H9 (cell line): ENCODE measurements around the gene ALPI. TPM values are rescaled to one million over a fixed set of nuclear protein-coding genes. Genes with fewer than 3 reads are reported as not detected.

Experiments
- DNase-seq: peaks from one replicate; pipeline ENCODE4 v3.0.0-alpha.2; 2017
- H2AFZ ChIP-seq: one replicate; pipeline ENCODE4 v1.6.1; 2013; ENCODE audit warnings: mild to moderate bottlenecking, low read length, control low read depth, moderate library complexity
- H2AK5ac ChIP-seq: 2 replicates; pipeline ENCODE4 v1.6.1; 2013; ENCODE audit warnings: low read length, control low read depth, mixed read lengths; ENCODE audit not compliant: insufficient read length
- H2BK120ac ChIP-seq: one replicate; pipeline ENCODE4 v1.6.1; 2013; ENCODE audit warnings: low read depth, mild to moderate bottlenecking, low read length, control low read depth, inconsistent platforms; ENCODE audit not compliant: poor library complexity, severe bottlenecking
- H2BK12ac ChIP-seq: 2 replicates; pipeline ENCODE4 v1.6.1; 2013; ENCODE audit warnings: low read length, control low read depth, mixed read lengths, low read depth; ENCODE audit not compliant: insufficient read length
- H2BK15ac ChIP-seq: 2 replicates; pipeline ENCODE4 v1.6.1; 2013; ENCODE audit warnings: low read depth, low read length, control low read depth
- H2BK20ac ChIP-seq: one replicate; pipeline ENCODE4 v1.6.1; 2013; ENCODE audit warnings: low read depth, mild to moderate bottlenecking, low read length, control low read depth, inconsistent platforms; ENCODE audit not compliant: poor library complexity, severe bottlenecking
- H2BK5ac ChIP-seq: 2 replicates; pipeline ENCODE4 v1.6.1; 2013; ENCODE audit warnings: low read length, control low read depth, mixed read lengths; ENCODE audit not compliant: insufficient read length
- H3K14ac ChIP-seq: 2 replicates; pipeline ENCODE4 v1.6.1; 2013; ENCODE audit warnings: low read length, control low read depth; ENCODE audit not compliant: insufficient read depth
- H3K18ac ChIP-seq: 2 replicates; pipeline ENCODE4 v1.6.1; 2013; ENCODE audit warnings: low read depth, mild to moderate bottlenecking, mixed read lengths, low read length, control low read depth; ENCODE audit not compliant: insufficient read length
- H3K23ac ChIP-seq: 2 replicates; pipeline ENCODE4 v1.6.1; 2013; ENCODE audit warnings: low read length, control low read depth, mixed read lengths, low read depth; ENCODE audit not compliant: insufficient read length
- H3K23me2 ChIP-seq: 2 replicates; pipeline ENCODE4 v1.6.1; 2013; ENCODE audit warnings: low read depth, mild to moderate bottlenecking, mixed read lengths, low read length, control low read depth; ENCODE audit not compliant: insufficient read length, poor library complexity, severe bottlenecking
- H3K27ac ChIP-seq: 2 replicates; pipeline ENCODE4 v1.5.1; 2013; ENCODE audit warnings: low read length, control low read depth, mixed read lengths, low read depth; ENCODE audit not compliant: insufficient read length
- H3K27me3 ChIP-seq: 2 replicates; pipeline ENCODE4 v1.6.1; 2013; ENCODE audit warnings: low read length, control low read depth, inconsistent platforms; ENCODE audit not compliant: insufficient read depth
- H3K4ac ChIP-seq: 2 replicates; pipeline ENCODE4 v1.6.1; 2013; ENCODE audit warnings: low read depth, mild to moderate bottlenecking, control low read depth, inconsistent platforms, low read length, moderate library complexity
- H3K4me1 ChIP-seq: 2 replicates; pipeline ENCODE4 v1.6.1; 2013; ENCODE audit warnings: low read length, control low read depth, inconsistent platforms; ENCODE audit not compliant: insufficient read depth
- H3K4me2 ChIP-seq: 2 replicates; pipeline ENCODE4 v1.6.1; 2013; ENCODE audit warnings: low read length, control low read depth, mixed read lengths; ENCODE audit not compliant: insufficient read length, insufficient read depth
- H3K56ac ChIP-seq: 2 replicates; pipeline ENCODE4 v1.6.1; 2013; ENCODE audit warnings: low read depth, mild to moderate bottlenecking, mixed read lengths, low read length, control low read depth; ENCODE audit not compliant: insufficient read length
- H3K79me1 ChIP-seq: 2 replicates; pipeline ENCODE4 v1.6.1; 2013; ENCODE audit warnings: low read depth, mild to moderate bottlenecking, moderate library complexity, low read length, control low read depth, inconsistent platforms; ENCODE audit not compliant: insufficient read depth, poor library complexity, severe bottlenecking
- H3K79me2 ChIP-seq: 2 replicates; pipeline ENCODE4 v1.6.1; 2013; ENCODE audit warnings: low read length, control low read depth, inconsistent platforms; ENCODE audit not compliant: insufficient read depth
- H3K9ac ChIP-seq: 2 replicates; pipeline ENCODE4 v1.6.1; 2013; ENCODE audit warnings: low read length, control low read depth, mixed read lengths; ENCODE audit not compliant: insufficient read length; ENCODE audit errors: extremely low read depth
- H3K9me3 ChIP-seq: one replicate; pipeline ENCODE4 v1.6.1; 2013; ENCODE audit warnings: low read depth, low read length, inconsistent platforms; ENCODE audit not compliant: control insufficient read depth
- H3T11ph ChIP-seq: one replicate; pipeline ENCODE4 v1.6.1; 2013; ENCODE audit warnings: mild to moderate bottlenecking, low read length, control low read depth, inconsistent platforms
- H4K20me1 ChIP-seq: one replicate; pipeline ENCODE4 v1.6.1; 2013; ENCODE audit not compliant: control insufficient read depth, insufficient read length, insufficient read depth
- H4K5ac ChIP-seq: 2 replicates; pipeline ENCODE4 v1.6.1; 2013; ENCODE audit warnings: low read depth, mild to moderate bottlenecking, mixed read lengths, low read length, control low read depth; ENCODE audit not compliant: insufficient read length
- H4K8ac ChIP-seq: replicated peaks from 2 replicates; pipeline ENCODE4 v1.6.1; 2013; ENCODE audit warnings: low read length, control low read depth, mixed read lengths, low read depth; ENCODE audit not compliant: insufficient read length
- H4K91ac ChIP-seq: 2 replicates; pipeline ENCODE4 v1.6.1; 2013; ENCODE audit warnings: low read depth, mild to moderate bottlenecking, moderate library complexity, mixed read lengths, low read length, control low read depth; ENCODE audit not compliant: insufficient read length
- H3K27ac Mint-ChIP-seq, 3 experiments: 2 replicates in 2 of 3; 3 replicates in 1 of 3; pipeline ENCODE4 v1.8.0; 2020 to 2021; ENCODE audit warnings: mixed read lengths in 3 of 3, mild to moderate bottlenecking in 1 of 3, moderate library complexity in 1 of 3
- H3K27me3 Mint-ChIP-seq: 2 replicates; pipeline ENCODE4 v1.8.0; 2021; ENCODE audit warnings: low read depth, mild to moderate bottlenecking, moderate library complexity, mixed read lengths
- H3K36me3 Mint-ChIP-seq, 3 experiments: 2 replicates in 2 of 3; 3 replicates in 1 of 3; pipeline ENCODE4 v1.8.0; 2020 to 2021; ENCODE audit warnings: low read depth in 3 of 3, mixed read lengths in 3 of 3; ENCODE audit not compliant: insufficient read depth in 1 of 3
- H3K4me1 Mint-ChIP-seq, 2 experiments: 2 replicates each; pipeline ENCODE4 v1.8.0; 2020; ENCODE audit warnings: mixed read lengths in 2 of 2
- H3K4me3 Mint-ChIP-seq, 2 experiments: 2 replicates in 1 of 2; 3 replicates in 1 of 2; pipeline ENCODE4 v1.8.0; 2020 to 2021; ENCODE audit warnings: mild to moderate bottlenecking in 2 of 2, mixed read lengths in 2 of 2, moderate library complexity in 1 of 2
- H3K9me3 Mint-ChIP-seq, 2 experiments: 2 replicates in 1 of 2; 3 replicates in 1 of 2; pipeline ENCODE4 v1.8.0; 2020; ENCODE audit warnings: mild to moderate bottlenecking in 2 of 2, mixed read lengths in 2 of 2, moderate library complexity in 1 of 2
- CTCF ChIP-seq: fragments of 200-600 bp; sonication (generic); conservative IDR thresholded peaks from 3 replicates; pipeline ENCODE4 v1.8.0; 2021; ENCODE audit warnings: antibody characterized with exemption, mild to moderate bottlenecking
- WGBS: extraction: QIAGEN DNeasy Blood & Tissue Kit; methylation state at CpG from one replicate; pipeline ENCODE4 v1.1.7; 2013; ENCODE audit warnings: missing lambda C conversion rate, low lambda C conversion rate, mixed read lengths; ENCODE audit not compliant: insufficient read length; ENCODE audit errors: extremely low coverage; 5-methylcytosine and 5-hydroxymethylcytosine counted together
- total RNA-seq: library from RNA; stranded (reverse); gene quantifications from 2 replicates; pipeline ENCODE4 v1.2.1, GENCODE V29; 2021

ALPI gene
- total RNA-seq, 1 experiment from 2014 or later, result not detected

DNA sequence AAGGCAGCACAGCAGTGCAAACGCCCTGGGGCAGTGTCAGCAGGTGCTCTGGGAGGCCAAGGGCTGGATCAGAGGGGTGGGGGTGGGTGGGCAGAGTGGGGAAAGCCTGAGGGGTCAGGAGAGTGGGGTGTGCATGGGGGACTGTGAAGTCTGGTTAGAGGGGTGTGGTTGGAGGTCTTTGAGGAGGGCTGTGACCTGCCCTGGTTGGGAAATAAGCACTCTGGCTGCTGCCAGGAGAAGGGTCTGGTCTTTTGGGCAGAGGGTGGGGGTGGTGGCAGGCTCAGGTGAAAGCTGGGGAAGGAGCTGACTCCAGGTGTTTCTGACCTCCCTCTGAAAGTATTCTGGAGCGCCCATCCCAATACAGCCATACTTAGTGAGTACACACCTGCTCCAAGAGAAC is 4.2 kb downstream of the ALPI start:
- H3K56ac ChIP-seq, result no peak overlapping the region
- no peaks in the 10 kb centered on the region for H3K4me1 ChIP-seq
- H3K79me1 ChIP-seq, result no peaks in the 10 kb centered on the region
- no peak overlapping the region for H2AK5ac ChIP-seq
- DNase-seq, result peak; percentile 15
- no peaks in the 10 kb centered on the region for H3K9me3 ChIP-seq
- no peak overlapping the region for H4K8ac ChIP-seq
- H4K5ac ChIP-seq, result no peak overlapping the region
- no peak for TF ChIP-seq CTCF
- H2BK15ac ChIP-seq, result no peak overlapping the region
- no peak overlapping the region for H3K27ac ChIP-seq
- no peak overlapping the region for H2BK120ac ChIP-seq
- H3K23ac ChIP-seq, result no peak overlapping the region
- H3T11ph ChIP-seq, result no peak overlapping the region
- no peak overlapping the region for H2BK20ac ChIP-seq
- H3K36me3 Mint-ChIP-seq, result no peaks in the 10 kb centered on the region
- WGBS, result no CpG with 5 or more reads among the region's 2 CpGs
- no peak overlapping the region for H2BK12ac ChIP-seq
- H3K9ac ChIP-seq, result no peak overlapping the region
- H3K27me3 Mint-ChIP-seq, result peaks cover 30% of the 10 kb centered on the region
- no peak overlapping the region for H2BK5ac ChIP-seq
- H3K23me2 ChIP-seq, result no peaks in the 10 kb centered on the region
- H3K18ac ChIP-seq, result no peak overlapping the region
- H3K4me1 Mint-ChIP-seq, result no peaks in the 10 kb centered on the region
- H3K27ac Mint-ChIP-seq, result no peak overlapping the region
- H3K14ac ChIP-seq, result no peak overlapping the region; the same call in 1 of the 2 replicates
- H4K20me1 ChIP-seq, result no peaks in the 10 kb centered on the region
- H3K79me2 ChIP-seq, result no peaks in the 10 kb centered on the region
- no peak overlapping the region for H3K4me3 Mint-ChIP-seq
- no peak overlapping the region for H3K4me2 ChIP-seq
- H4K91ac ChIP-seq, result no peak overlapping the region
- no peak overlapping the region for H2AFZ ChIP-seq
- no peaks in the 10 kb centered on the region for H3K9me3 Mint-ChIP-seq
- no peak overlapping the region for H3K4ac ChIP-seq
- H3K27me3 ChIP-seq, result no peaks in the 10 kb centered on the region
